Anterior cingulate cortex (tissue), 58 donors: ENCODE results near the gene GTF2H4.
"Not testable (repeated sequence)": the region's sequence is repeated elsewhere in the genome, so short reads cannot be mapped to it uniquely, and the experiment has no call there.

ENCODE experiments used
- DNase-seq, 58 donors: peaks; one replicate each; lab custom pipeline; 2025; lab: John Stamatoyannopoulos, UW

The GTF2H4 gene

GRCh38 chr6:30893001-30893591 is 14.9 kb upstream of the GTF2H4 start:
- DNase-seq: no peak

- no peak for DNase-seq
Observed at GRCh38 chr6:30893666-30894065, 14.3 kb upstream of the GTF2H4 start.

- DNase-seq: no peak
Observed at GRCh38 chr6:30894381-30894780, 13.6 kb upstream of the GTF2H4 start.

- DNase-seq: no peak
Observed at GRCh38 chr6:30894935-30895334, 13.1 kb upstream of the GTF2H4 start.

GRCh38 chr6:30895343-30895742 is 12.7 kb upstream of the GTF2H4 start:
- no peak for DNase-seq

GRCh38 chr6:30896541-30896940 is 11.5 kb upstream of the GTF2H4 start:
- no peak for DNase-seq

GRCh38 chr6:30897882-30898281 is 10.1 kb upstream of the GTF2H4 start:
- DNase-seq: no peak

- DNase-seq: no peak
Observed at GRCh38 chr6:30898750-30899360, 9.2 kb upstream of the GTF2H4 start.

- DNase-seq: no peak
Observed at GRCh38 chr6:30900863-30901417, 7.1 kb upstream of the GTF2H4 start.

GRCh38 chr6:30901436-30901835 is 6.6 kb upstream of the GTF2H4 start:
- no peak for DNase-seq

GRCh38 chr6:30902196-30902595 is 5.8 kb upstream of the GTF2H4 start:
- DNase-seq: not testable (repeated sequence)

GRCh38 chr6:30902709-30903108 is 5.3 kb upstream of the GTF2H4 start:
- DNase-seq: no peak

GRCh38 chr6:30903236-30903635 is 4.8 kb upstream of the GTF2H4 start:
- no peak for DNase-seq

GRCh38 chr6:30907290-30907757 is 683 bp upstream of the GTF2H4 start:
- DNase-seq: not testable (repeated sequence)

- no peak for DNase-seq
Observed at GRCh38 chr6:30908700-30909099, 693 bp downstream of the GTF2H4 start.

GRCh38 chr6:30910473-30910872 is 2.5 kb downstream of the GTF2H4 start:
- not testable (repeated sequence) for DNase-seq

- DNase-seq: no peak
Observed at GRCh38 chr6:30912746-30913520, 4.9 kb downstream of the GTF2H4 start.

GRCh38 chr6:30913721-30914075 is 5.7 kb downstream of the GTF2H4 start:
- DNase-seq: peak in 3 of 58 donors; percentile 42 to 61 (median 59)

- DNase-seq: peak; percentile 55 to 98 (median 92)
Observed at GRCh38 chr6:30914076-30914853, 6.3 kb downstream of the GTF2H4 start, which contains the start of gene VARS2. TSS of gene VARS2 (plus strand) at chr6:30914238. CDS start at chr6:30914837, 599 bp downstream.

GRCh38 chr6:30914854-30915590 is 7.0 kb downstream of the GTF2H4 start:
- DNase-seq: peak in 14 of 58 donors; percentile 14 to 59 (median 34)
